IPS-NIHi7 (cell line): ENCODE measurements around the gene ZNF100.
"Not testable (repeated sequence)": the region's sequence is repeated elsewhere in the genome, so short reads cannot be mapped to it uniquely, and the experiment has no call there.

ENCODE experiments used
- DNase-seq: peaks from one replicate; pipeline ENCODE4 v3.0.0; 2012; ENCODE audit warnings: mixed read lengths; ENCODE audit errors: extremely low spot score

The ZNF100 gene

DNA sequence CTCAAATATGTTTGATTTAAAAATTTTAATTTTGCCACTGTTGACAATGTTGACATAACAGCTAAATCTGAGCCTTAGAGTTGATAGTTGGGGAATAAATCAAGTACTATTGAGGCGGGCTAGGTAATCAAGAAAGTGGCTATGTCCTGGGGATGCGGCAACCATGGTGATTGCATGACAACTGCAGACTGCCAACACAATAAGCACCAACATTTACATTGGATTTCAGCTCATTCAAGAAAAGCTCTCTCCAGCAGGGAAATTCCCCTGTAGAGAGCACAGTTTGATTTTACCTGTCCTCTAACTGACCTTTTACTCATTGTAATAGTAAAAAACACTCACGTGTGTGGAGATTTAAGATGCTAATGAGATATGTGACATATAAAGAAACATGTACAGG lies 63.1 kb downstream of the ZNF100 start:
- peak; percentile 25 for DNase-seq

DNA sequence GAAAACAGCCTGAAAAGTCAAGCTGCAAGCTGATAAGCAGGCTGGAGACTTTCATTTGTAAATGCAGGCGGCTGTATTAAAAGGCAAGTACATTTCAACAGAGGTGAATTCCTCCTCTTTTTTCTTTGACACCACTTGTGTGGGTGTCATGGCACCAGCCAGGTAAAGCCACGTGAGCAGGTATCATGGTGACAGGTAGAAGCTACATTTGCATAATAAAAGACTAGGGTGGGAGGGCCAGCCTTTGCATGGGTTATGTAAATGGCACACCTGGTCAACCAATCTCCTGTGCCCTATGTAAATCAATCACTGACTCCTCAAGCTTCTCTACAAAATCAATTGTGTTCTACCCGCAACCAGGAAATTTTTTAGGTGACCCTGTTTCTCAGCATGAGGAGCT lies 68.2 kb downstream of the ZNF100 start:
- DNase-seq, result peak; percentile 23

DNA sequence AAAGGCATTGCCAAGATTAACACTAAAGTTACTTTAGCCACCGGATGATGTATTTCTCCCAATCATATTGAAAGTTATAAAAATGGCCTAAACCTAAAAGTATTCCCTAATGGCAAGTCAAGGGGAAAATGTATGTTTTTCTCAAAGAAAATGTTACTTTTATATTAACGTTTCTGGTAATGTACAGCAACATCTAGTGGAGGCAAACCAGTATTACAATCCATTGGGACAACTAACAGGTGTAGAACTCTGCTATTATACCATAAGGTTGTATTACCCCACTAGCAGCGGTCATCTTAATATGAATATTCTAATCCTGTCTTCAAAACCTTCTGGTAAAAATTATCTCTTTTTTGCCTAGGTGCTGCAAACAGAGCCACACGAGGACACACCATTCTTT lies 69.2 kb downstream of the ZNF100 start:
- DNase-seq, result no peak

- no peak for DNase-seq
Observed at GRCh38 chr19:21697698-21698097, 69.7 kb downstream of the ZNF100 start.

- DNase-seq, result no peak
Observed at GRCh38 chr19:21694171-21694906, 73.0 kb downstream of the ZNF100 start.

DNA sequence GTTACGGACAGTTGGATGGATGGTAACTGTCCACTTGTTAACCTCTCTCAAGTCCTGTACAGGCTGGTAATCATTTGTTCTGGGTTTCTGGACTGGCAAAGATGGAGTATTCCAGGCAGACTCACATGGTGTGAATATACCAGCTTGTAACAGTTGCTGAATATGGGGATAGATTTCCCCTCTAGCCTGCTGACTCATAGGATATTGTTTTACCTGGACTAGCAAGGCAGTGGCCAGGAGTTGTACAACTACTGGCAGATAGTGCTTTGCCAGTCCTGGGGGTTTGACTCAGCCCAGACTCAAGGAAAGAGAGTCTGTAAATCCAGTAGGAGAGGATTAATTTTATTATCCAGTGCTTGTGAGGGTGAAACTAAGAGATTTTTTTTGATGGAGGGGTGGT lies 74.0 kb downstream of the ZNF100 start:
- no peak for DNase-seq

- DNase-seq, result no peak
Observed at GRCh38 chr19:21691661-21692060, 75.7 kb downstream of the ZNF100 start.

- no peak for DNase-seq
Observed at GRCh38 chr19:21688464-21688863, 78.9 kb downstream of the ZNF100 start.

GRCh38 chr19:21680671-21681070 lies 86.7 kb downstream of the ZNF100 start:
- DNase-seq, result no peak

DNA sequence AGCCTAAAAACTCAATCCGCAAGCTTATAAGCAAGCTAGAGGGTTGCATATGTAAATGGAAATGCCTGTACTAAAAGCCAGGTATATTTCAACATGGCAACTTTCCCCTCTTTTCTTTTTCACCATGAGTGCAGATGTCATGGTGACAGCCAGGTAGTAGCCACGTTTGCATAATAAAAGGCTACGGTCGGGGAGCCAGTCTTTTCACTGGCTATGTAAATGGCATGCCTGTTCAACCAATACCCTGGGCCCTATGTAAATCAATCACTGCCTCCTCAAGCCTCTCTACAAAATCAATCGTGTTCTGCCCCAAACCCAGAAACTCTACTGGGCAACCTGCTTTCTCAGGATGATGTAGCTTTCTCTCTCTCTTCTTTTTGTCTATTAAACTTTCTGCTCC lies 87.4 kb downstream of the ZNF100 start:
- no peak for DNase-seq

DNA sequence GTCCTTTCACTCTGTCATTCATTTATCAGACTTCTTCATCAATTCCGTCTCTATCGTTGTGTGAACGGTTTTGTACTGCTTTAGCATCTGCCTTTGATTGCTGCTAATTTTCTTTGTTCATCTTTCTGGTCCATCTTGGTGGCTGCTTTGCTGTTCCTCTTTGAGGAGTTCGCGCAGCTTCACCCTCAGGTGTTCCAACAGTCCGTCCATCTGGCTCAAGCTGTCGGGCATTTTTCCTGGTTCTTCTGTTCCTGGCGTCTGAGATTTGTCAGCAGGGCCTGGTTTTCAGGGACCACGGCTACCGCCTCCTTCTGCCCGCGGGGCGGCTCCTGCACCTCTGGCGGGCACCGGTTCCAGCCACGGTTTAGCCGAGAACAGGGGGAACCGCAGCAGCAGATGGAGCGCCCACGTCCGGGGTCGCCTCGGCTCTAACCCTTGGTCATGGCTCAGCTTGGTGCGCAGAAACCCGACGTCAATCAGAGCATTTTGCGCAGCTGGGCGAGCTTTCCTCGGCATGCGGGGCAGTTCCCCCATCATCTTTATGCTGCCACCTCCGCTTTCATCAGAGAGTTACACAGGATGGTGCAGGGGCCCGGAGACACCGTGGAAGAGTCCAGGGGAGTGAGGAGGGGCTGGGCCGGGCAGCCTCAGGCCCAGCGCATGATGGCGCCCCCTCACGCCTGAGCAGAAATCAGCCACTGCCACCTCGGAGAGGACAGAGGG lies 89.5 kb downstream of the ZNF100 start:
- DNase-seq, result no peak

DNA sequence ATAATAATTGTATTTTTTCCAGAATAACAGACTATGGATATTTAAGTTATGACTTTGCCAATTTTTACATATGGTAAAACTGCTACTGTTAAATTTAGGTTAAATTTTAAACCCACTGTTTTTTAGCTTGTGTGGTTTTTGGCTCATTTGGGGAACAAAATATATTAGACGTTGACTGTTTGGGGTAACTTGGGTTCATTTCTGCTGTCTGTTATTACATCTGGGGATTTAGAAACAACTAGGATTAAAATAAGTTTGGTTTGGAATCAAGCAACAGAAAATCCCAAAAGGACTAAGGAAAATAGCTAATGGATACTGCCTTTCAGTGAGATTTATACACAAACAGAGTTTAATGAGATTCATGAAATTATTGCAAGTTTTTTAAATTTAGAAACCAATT lies 92.9 kb downstream of the ZNF100 start:
- no peak for DNase-seq

GRCh38 chr19:21673479-21673878 lies 93.9 kb downstream of the ZNF100 start:
- DNase-seq, result not testable (repeated sequence)
